Measurements from ENCODE around the gene RELCH. TPM values are rescaled to one million over a fixed set of nuclear protein-coding genes. Genes with fewer than 3 reads are reported as not detected.

Gene RELCH
- total RNA-seq, 4 donors from 2014 or later, result 11.2 to 71.3 (median 26.5) TPM

DNA sequence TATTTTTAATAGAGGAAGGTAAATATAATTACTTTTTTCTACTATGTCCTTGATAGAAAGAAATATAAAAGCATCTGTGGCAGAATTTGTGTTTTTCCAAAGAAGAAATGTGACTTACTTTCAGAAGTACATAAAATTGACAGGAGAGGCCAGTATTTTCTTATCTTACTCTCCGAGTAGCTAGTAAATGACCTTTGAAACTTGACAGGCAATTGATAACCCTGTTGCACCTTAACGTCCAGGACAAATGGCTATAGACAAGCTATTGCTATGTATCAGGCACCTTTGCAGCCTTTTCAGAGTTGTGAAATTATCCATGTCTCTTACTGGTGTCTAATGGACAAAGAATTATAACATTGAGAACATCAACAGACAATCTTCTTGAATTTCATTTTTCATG is 75.0 kb downstream of the RELCH start:
- Histone ChIP-seq H3K36me3 (no peaks in the 10 kb centered on the region), H3K4me3 (no peak overlapping the region), H3K9me3 (no peaks in the 10 kb centered on the region), H3K27ac (no peak overlapping the region), H3K4me1 (no peaks in the 10 kb centered on the region), H3K27me3 (no peaks in the 10 kb centered on the region)
- intact Hi-C loops (cut with DNase I; ENCODE audit: low total_unique reads), result no loop called here
- TF ChIP-seq POLR2A (IDR thresholded peaks at IDR 0.05), result no peak
- TF ChIP-seq, protein P1, sequence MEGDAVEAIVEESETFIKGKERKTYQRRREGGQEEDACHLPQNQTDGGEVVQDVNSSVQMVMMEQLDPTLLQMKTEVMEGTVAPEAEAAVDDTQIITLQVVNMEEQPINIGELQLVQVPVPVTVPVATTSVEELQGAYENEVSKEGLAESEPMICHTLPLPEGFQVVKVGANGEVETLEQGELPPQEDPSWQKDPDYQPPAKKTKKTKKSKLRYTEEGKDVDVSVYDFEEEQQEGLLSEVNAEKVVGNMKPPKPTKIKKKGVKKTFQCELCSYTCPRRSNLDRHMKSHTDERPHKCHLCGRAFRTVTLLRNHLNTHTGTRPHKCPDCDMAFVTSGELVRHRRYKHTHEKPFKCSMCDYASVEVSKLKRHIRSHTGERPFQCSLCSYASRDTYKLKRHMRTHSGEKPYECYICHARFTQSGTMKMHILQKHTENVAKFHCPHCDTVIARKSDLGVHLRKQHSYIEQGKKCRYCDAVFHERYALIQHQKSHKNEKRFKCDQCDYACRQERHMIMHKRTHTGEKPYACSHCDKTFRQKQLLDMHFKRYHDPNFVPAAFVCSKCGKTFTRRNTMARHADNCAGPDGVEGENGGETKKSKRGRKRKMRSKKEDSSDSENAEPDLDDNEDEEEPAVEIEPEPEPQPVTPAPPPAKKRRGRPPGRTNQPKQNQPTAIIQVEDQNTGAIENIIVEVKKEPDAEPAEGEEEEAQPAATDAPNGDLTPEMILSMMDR (IDR thresholded peaks at IDR 0.05), result no peak
- DNase-seq, result no peak

GRCh38 chr18:62264984-62265383 is 77.9 kb downstream of the RELCH start:
- TF ChIP-seq, protein P1 (IDR thresholded peaks at IDR 0.05), result no peak
- Histone ChIP-seq H3K4me3 (no peak overlapping the region), H3K36me3 (no peaks in the 10 kb centered on the region), H3K27ac (no peak overlapping the region), H3K9me3 (no peaks in the 10 kb centered on the region), H3K4me1 (no peaks in the 10 kb centered on the region), H3K27me3 (no peaks in the 10 kb centered on the region)
- intact Hi-C loops (cut with DNase I; ENCODE audit: low total_unique reads), result no loop called here
- no peak for DNase-seq

- TF ChIP-seq, protein P1 (IDR thresholded peaks at IDR 0.05), result no peak
- no peak for TF ChIP-seq POLR2A (IDR thresholded peaks at IDR 0.05)
These were observed 90.0 kb downstream of the RELCH start for GRCh38 chr18:62277045-62277444.

GRCh38 chr18:62279561-62279960 is 92.5 kb downstream of the RELCH start:
- intact Hi-C loops (cut with DNase I; ENCODE audit: low total_unique reads), result no loop called here
- H3K4me3 ChIP-seq, result no peak overlapping the region
- H3K36me3 ChIP-seq, result no peaks in the 10 kb centered on the region
- H3K9me3 ChIP-seq, result no peaks in the 10 kb centered on the region
- no peaks in the 10 kb centered on the region for H3K27me3 ChIP-seq
- no peak overlapping the region for H3K27ac ChIP-seq
- no peak for TF ChIP-seq POLR2A (IDR thresholded peaks at IDR 0.05)
- TF ChIP-seq, protein P1 (IDR thresholded peaks at IDR 0.05), result no peak
- no peak for DNase-seq
- H3K4me1 ChIP-seq, result no peaks in the 10 kb centered on the region

More at GRCh38 chr18:62277045-62277444, 90.0 kb downstream of the RELCH start:
- intact Hi-C loops (cut with DNase I; ENCODE audit: low total_unique reads), result no loop called here
- Histone ChIP-seq H3K4me3 (no peak overlapping the region), H3K27ac (no peak overlapping the region), H3K27me3 (no peaks in the 10 kb centered on the region), H3K4me1 (no peaks in the 10 kb centered on the region), H3K9me3 (no peaks in the 10 kb centered on the region), H3K36me3 (no peaks in the 10 kb centered on the region)
- DNase-seq, result no peak

DNA sequence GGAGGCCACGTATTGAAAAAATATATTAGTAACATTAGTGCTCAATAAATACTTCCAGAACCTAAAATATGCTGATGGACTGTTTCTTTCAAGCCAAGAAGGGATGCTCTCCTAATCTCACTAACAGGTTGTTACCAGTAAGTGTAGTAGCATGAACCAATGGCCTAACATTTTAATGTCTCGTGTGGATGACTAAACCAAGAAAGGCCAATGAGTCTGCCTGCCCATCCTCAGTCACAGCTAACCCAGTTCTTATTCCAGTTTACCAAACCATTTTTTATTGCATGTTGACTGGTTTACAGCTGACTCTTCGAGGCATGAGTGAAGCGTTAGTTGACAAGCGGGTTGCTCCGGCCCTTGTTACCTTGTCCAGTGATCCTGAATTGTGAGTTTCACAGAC is 93.0 kb downstream of the RELCH start:
- Histone ChIP-seq H3K27me3 (no peaks in the 10 kb centered on the region), H3K9me3 (no peaks in the 10 kb centered on the region), H3K4me1 (no peaks in the 10 kb centered on the region), H3K36me3 (no peaks in the 10 kb centered on the region), H3K4me3 (no peak overlapping the region), H3K27ac (no peak overlapping the region)
- intact Hi-C loops (cut with DNase I; ENCODE audit: low total_unique reads), result no loop called here
- no peak for TF ChIP-seq POLR2A (IDR thresholded peaks at IDR 0.05)
- TF ChIP-seq, protein P1 (IDR thresholded peaks at IDR 0.05), result no peak
- no peak for DNase-seq

All from uterus (tissue), 4 donors.